GM21576 (cell line): ENCODE data around the gene CACNA2D1.
A peak's percentile ranks its signal among the peaks of the same experiment; 100 is the strongest.
"Not testable (repeated sequence)": the region's sequence is repeated elsewhere in the genome, so short reads cannot be mapped to it uniquely, and the experiment has no call there.

Experiments used
- ATAC-seq: cut with Tn5 transposase; IDR thresholded peaks from one replicate; pipeline ENCODE4 v1.9.1; 2021; ENCODE audit warnings: mild to moderate bottlenecking, moderate library complexity; ENCODE audit not compliant: unreplicated experiment

Gene CACNA2D1

GRCh38 chr7:82053453-82054032 lies 390.0 kb downstream of the CACNA2D1 start:
- no peak for ATAC-seq

- ATAC-seq, result no peak
Observed at GRCh38 chr7:82051601-82052000, 392.0 kb downstream of the CACNA2D1 start.

- ATAC-seq, result no peak
Observed at GRCh38 chr7:82050792-82051191, 392.8 kb downstream of the CACNA2D1 start.

- ATAC-seq, result no peak
Observed at GRCh38 chr7:82049891-82050533, 393.6 kb downstream of the CACNA2D1 start.

GRCh38 chr7:82049442-82049841 lies 394.1 kb downstream of the CACNA2D1 start:
- ATAC-seq, result no peak

- ATAC-seq, result peak; percentile 79
Observed at GRCh38 chr7:82044497-82045080, 399.0 kb downstream of the CACNA2D1 start.

GRCh38 chr7:82039621-82040020 lies 404.0 kb downstream of the CACNA2D1 start:
- ATAC-seq, result no peak

- no peak for ATAC-seq
Observed at GRCh38 chr7:82036146-82036886, 407.3 kb downstream of the CACNA2D1 start.

- no peak for ATAC-seq
Observed at GRCh38 chr7:82035456-82035855, 408.1 kb downstream of the CACNA2D1 start.

GRCh38 chr7:82032901-82033300 lies 410.7 kb downstream of the CACNA2D1 start:
- ATAC-seq, result no peak

- no peak for ATAC-seq
Observed at GRCh38 chr7:82029236-82029913, 414.2 kb downstream of the CACNA2D1 start.

GRCh38 chr7:82028097-82028496 lies 415.5 kb downstream of the CACNA2D1 start:
- ATAC-seq, result no peak

- ATAC-seq, result no peak
Observed at GRCh38 chr7:82021713-82022112, 421.9 kb downstream of the CACNA2D1 start.

- no peak for ATAC-seq
Observed at GRCh38 chr7:82021036-82021435, 422.5 kb downstream of the CACNA2D1 start.

GRCh38 chr7:82019551-82020475 lies 423.8 kb downstream of the CACNA2D1 start:
- no peak for ATAC-seq

- no peak for ATAC-seq
Observed at GRCh38 chr7:82018226-82018625, 425.4 kb downstream of the CACNA2D1 start.

GRCh38 chr7:82017334-82017943 lies 426.1 kb downstream of the CACNA2D1 start:
- no peak for ATAC-seq

- ATAC-seq, result no peak
Observed at GRCh38 chr7:82015751-82016150, 427.8 kb downstream of the CACNA2D1 start.

- not testable (repeated sequence) for ATAC-seq
Observed at GRCh38 chr7:82014574-82014973, 429.0 kb downstream of the CACNA2D1 start.

GRCh38 chr7:82012453-82012852 lies 431.1 kb downstream of the CACNA2D1 start:
- ATAC-seq, result no peak
